Adrenal gland (tissue), 5 donors: ENCODE data around the gene HSBP1.

Source experiments
- CTCF ChIP-seq, 6 experiments: fragments of 450-650 bp in 4 of 6; fragments of 200-600 bp in 2 of 6; sonication (generic) in 1 of 6; IDR thresholded peaks; 1 replicate in 5 of 6; 2 replicates in 1 of 6; pipeline versions ENCODE4 v1.5.1 to v1.8.0; 2016 to 2021; ENCODE audit warnings: antibody characterized with exemption in 6 of 6, mild to moderate bottlenecking in 2 of 6, moderate library complexity in 1 of 6
- POLR2A ChIP-seq, 2 donors: fragments of 450-650 bp; IDR thresholded peaks; one replicate each; pipeline ENCODE4 v1.6.1; 2017; ENCODE audit warnings: antibody characterized with exemption in 2 of 2, mild to moderate bottlenecking in 2 of 2, moderate library complexity in 1 of 2
- donor health status: DM: no; HTN: no; CAD: no.

- TF ChIP-seq POLR2A (IDR thresholded peaks at IDR 0.05) (no peak), CTCF (IDR thresholded peaks at IDR 0.05) (no peak)
Observed at GRCh38 chr16:83837566-83837965, 29.8 kb downstream of the HSBP1 start.
